H1 (cell line): ENCODE data around the gene E2F1. TPM values are rescaled to one million over a fixed set of nuclear protein-coding genes. Genes with fewer than 3 reads are reported as not detected.
A peak's percentile ranks its signal among the peaks of the same experiment; 100 is the strongest.

Source experiments
- ASH2L ChIP-seq: fragments of 200-600, 300-600 bp; sonication (generic); IDR thresholded peaks from one replicate; pipeline ENCODE4 v1.7.1; 2017; ENCODE audit warnings: low read length
- EZH2 ChIP-seq: fragments of 200-600 bp; sonication (generic); IDR thresholded peaks from 2 replicates; pipeline ENCODE4 v1.7.1; 2012; ENCODE audit warnings: low read depth, mild to moderate bottlenecking, moderate library complexity, low read length, inconsistent platforms; ENCODE audit not compliant: severe bottlenecking
- JUN ChIP-seq: IDR thresholded peaks from 2 replicates; pipeline ENCODE4 v1.6.1; 2011; ENCODE audit warnings: low read depth, mild to moderate bottlenecking, improper control_type of control experiment, low read length
- POLR2AphosphoS5 ChIP-seq: IDR thresholded peaks from 2 replicates; pipeline ENCODE4 v1.6.1; 2011; ENCODE audit warnings: low read depth, low read length
- SP2 ChIP-seq: IDR thresholded peaks from 2 replicates; pipeline ENCODE4 v1.6.1; 2012; ENCODE audit warnings: mild to moderate bottlenecking, low read length, inconsistent platforms
- SRF ChIP-seq: IDR thresholded peaks from 2 replicates; pipeline ENCODE4 v1.6.1; 2011; ENCODE audit warnings: mild to moderate bottlenecking, low read depth, low read length, moderate library complexity
- YY1 ChIP-seq: IDR thresholded peaks from 2 replicates; pipeline ENCODE4 v1.6.1; 2011; ENCODE audit warnings: low read depth, mild to moderate bottlenecking, low read length
- ZNF274 ChIP-seq: IDR thresholded peaks from 2 replicates; pipeline ENCODE4 v1.7.0; 2012; ENCODE audit warnings: low read length, borderline replicate concordance; ENCODE audit errors: extremely low read depth
- polyA plus RNA-seq, 7 experiments: library from polyadenylated mRNA; depleted of rRNA in 3 of 7; stranded (reverse) in 5 of 7; unstranded in 2 of 7; fragments of >200 nt in 5 of 7; fragments of 200-250 nt in 2 of 7; gene quantifications; 1 replicate in 5 of 7; 2 replicates in 1 of 7; 4 replicates in 1 of 7; pipeline versions ENCODE4 v1.2.1 to v1.2.3, GENCODE V29; 2011 to 2013; ENCODE audit warnings: missing spikeins in 2 of 7, mixed read lengths in 2 of 7
- total RNA-seq: library from RNA; stranded (reverse); fragmentation: NEBNext Ultra II Directional; extraction: Animal tissue kit (Norgen Biotek cat#: 25700); gene quantifications from 2 replicates; pipeline ENCODE4 v1.2.1, GENCODE V29; 2021
- TF ChIP-seq, protein P1 (sequence below): fragments of 300-600 bp; sonication (generic); IDR thresholded peaks from 2 replicates; pipeline ENCODE4 v1.7.1; 2012; ENCODE audit warnings: low read length, moderate library complexity, mild to moderate bottlenecking, inconsistent platforms; ENCODE audit not compliant: insufficient replicate concordance

The E2F1 gene
- total and polyA plus RNA-seq, 2 of the 8 experiments (the other 6 are each of a cell fraction or from before 2014, with no cell fraction given): 33.4 to 35.8 TPM

DNA sequence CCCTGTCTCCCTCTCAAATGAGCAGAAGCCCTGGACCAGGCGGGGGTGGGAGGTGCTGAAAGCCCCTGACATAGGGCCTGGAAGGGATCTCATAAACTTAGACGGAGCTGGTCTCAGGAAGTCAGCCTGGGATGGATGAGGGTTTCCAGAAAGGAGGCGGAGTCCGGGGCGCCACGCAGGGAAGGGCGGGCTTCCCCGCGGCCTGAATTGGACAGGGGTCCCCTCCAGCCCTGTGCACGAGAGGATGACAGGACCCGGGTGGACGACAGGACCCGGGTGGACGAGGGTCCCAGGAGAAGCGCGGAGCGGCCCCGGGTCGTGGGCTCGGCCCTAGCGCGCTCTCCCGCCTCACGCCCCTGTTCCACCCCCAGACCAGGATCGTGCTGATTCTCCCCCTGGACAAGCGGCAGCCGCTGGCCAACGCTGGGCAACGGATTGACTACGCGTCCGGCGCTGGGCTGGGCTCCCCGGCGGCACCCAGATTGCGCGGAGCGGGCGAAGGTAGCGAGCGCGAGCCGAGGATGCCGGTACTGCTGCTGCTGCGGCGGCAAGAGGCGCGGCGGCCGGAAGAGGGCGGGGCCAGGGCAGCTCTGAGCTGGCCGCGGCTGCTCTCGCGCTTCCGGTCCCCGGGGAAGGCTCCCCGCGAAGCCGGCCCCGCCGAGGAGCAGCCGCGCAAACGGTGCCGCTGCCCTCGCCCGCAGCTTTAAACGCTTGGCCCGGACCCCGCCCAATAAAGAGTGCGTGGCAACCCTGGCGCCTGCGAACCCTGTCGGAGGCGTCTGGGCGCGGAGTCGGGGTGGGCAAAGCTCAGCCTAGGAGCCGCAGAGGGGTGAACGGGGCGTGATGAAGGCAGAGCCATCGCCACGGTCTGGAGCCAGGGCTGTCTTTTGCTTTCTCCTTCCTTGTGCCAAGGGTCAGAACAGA, 22.8 kb downstream of the E2F1 start (continued):
- TF ChIP-seq, protein P1, sequence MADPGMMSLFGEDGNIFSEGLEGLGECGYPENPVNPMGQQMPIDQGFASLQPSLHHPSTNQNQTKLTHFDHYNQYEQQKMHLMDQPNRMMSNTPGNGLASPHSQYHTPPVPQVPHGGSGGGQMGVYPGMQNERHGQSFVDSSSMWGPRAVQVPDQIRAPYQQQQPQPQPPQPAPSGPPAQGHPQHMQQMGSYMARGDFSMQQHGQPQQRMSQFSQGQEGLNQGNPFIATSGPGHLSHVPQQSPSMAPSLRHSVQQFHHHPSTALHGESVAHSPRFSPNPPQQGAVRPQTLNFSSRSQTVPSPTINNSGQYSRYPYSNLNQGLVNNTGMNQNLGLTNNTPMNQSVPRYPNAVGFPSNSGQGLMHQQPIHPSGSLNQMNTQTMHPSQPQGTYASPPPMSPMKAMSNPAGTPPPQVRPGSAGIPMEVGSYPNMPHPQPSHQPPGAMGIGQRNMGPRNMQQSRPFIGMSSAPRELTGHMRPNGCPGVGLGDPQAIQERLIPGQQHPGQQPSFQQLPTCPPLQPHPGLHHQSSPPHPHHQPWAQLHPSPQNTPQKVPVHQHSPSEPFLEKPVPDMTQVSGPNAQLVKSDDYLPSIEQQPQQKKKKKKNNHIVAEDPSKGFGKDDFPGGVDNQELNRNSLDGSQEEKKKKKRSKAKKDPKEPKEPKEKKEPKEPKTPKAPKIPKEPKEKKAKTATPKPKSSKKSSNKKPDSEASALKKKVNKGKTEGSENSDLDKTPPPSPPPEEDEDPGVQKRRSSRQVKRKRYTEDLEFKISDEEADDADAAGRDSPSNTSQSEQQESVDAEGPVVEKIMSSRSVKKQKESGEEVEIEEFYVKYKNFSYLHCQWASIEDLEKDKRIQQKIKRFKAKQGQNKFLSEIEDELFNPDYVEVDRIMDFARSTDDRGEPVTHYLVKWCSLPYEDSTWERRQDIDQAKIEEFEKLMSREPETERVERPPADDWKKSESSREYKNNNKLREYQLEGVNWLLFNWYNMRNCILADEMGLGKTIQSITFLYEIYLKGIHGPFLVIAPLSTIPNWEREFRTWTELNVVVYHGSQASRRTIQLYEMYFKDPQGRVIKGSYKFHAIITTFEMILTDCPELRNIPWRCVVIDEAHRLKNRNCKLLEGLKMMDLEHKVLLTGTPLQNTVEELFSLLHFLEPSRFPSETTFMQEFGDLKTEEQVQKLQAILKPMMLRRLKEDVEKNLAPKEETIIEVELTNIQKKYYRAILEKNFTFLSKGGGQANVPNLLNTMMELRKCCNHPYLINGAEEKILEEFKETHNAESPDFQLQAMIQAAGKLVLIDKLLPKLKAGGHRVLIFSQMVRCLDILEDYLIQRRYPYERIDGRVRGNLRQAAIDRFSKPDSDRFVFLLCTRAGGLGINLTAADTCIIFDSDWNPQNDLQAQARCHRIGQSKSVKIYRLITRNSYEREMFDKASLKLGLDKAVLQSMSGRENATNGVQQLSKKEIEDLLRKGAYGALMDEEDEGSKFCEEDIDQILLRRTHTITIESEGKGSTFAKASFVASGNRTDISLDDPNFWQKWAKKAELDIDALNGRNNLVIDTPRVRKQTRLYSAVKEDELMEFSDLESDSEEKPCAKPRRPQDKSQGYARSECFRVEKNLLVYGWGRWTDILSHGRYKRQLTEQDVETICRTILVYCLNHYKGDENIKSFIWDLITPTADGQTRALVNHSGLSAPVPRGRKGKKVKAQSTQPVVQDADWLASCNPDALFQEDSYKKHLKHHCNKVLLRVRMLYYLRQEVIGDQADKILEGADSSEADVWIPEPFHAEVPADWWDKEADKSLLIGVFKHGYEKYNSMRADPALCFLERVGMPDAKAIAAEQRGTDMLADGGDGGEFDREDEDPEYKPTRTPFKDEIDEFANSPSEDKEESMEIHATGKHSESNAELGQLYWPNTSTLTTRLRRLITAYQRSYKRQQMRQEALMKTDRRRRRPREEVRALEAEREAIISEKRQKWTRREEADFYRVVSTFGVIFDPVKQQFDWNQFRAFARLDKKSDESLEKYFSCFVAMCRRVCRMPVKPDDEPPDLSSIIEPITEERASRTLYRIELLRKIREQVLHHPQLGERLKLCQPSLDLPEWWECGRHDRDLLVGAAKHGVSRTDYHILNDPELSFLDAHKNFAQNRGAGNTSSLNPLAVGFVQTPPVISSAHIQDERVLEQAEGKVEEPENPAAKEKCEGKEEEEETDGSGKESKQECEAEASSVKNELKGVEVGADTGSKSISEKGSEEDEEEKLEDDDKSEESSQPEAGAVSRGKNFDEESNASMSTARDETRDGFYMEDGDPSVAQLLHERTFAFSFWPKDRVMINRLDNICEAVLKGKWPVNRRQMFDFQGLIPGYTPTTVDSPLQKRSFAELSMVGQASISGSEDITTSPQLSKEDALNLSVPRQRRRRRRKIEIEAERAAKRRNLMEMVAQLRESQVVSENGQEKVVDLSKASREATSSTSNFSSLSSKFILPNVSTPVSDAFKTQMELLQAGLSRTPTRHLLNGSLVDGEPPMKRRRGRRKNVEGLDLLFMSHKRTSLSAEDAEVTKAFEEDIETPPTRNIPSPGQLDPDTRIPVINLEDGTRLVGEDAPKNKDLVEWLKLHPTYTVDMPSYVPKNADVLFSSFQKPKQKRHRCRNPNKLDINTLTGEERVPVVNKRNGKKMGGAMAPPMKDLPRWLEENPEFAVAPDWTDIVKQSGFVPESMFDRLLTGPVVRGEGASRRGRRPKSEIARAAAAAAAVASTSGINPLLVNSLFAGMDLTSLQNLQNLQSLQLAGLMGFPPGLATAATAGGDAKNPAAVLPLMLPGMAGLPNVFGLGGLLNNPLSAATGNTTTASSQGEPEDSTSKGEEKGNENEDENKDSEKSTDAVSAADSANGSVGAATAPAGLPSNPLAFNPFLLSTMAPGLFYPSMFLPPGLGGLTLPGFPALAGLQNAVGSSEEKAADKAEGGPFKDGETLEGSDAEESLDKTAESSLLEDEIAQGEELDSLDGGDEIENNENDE: no peak
- TF ChIP-seq POLR2AphosphoS5 (peak; percentile 42; the same call in 1 of the 2 replicates), ASH2L (peak; percentile 69), SRF (no peak), EZH2 (no peak), YY1 (peak; percentile 20; the same call in 1 of the 2 replicates), SP2 (no peak), JUN (no peak), ZNF274 (no peak)
